Muscle layer of colon (tissue), 2 donors: Measurements from ENCODE around the gene TP53TG5.
"Not testable (repeated sequence)": the region's sequence is repeated elsewhere in the genome, so short reads cannot be mapped to it uniquely, and the experiment has no call there.

Source experiments
- H3K27ac ChIP-seq: one replicate; pipeline ENCODE4 v1.7.0; 2013; ENCODE audit warnings: low read depth, mild to moderate bottlenecking, low read length, moderate library complexity
- H3K27me3 ChIP-seq, 2 donors: one replicate each; pipeline ENCODE4 v1.7.0; 2013; ENCODE audit warnings: low read length in 2 of 2, mild to moderate bottlenecking in 2 of 2; ENCODE audit not compliant: insufficient read depth in 2 of 2, control insufficient read depth in 1 of 2
- H3K36me3 ChIP-seq: one replicate; pipeline ENCODE4 v1.7.0; 2013; ENCODE audit warnings: mild to moderate bottlenecking, low read length; ENCODE audit not compliant: insufficient read depth
- H3K4me1 ChIP-seq: one replicate; pipeline ENCODE4 v1.7.0; 2013; ENCODE audit warnings: mild to moderate bottlenecking, low read length; ENCODE audit not compliant: insufficient read depth
- H3K4me3 ChIP-seq, 2 donors: one replicate each; pipeline ENCODE4 v1.7.0; 2013; ENCODE audit warnings: low read length in 2 of 2, low read depth in 1 of 2, mild to moderate bottlenecking in 1 of 2, moderate library complexity in 1 of 2
- H3K9ac ChIP-seq: one replicate; pipeline ENCODE4 v1.7.0; 2013; ENCODE audit warnings: low read length
- H3K9me3 ChIP-seq: one replicate; pipeline ENCODE4 v1.7.0; 2013; ENCODE audit warnings: mild to moderate bottlenecking, low read length
- donor health status: abdominal sarcoma.
- donor health status: Adenocarcinoma of cecum.

Gene TP53TG5

GRCh38 chr20:45362804-45363610 is 15.1 kb downstream of the TP53TG5 start, which contains the start of gene SYS1:
Gene SYS1 (plus strand): TSS chr20:45363156. CDS start chr20:45363532, 376 bp downstream.
- no peaks in the 10 kb centered on the region for H3K27me3 ChIP-seq
- H3K36me3 ChIP-seq = peaks cover 24% of the 10 kb centered on the region
- peak within 1 kb of the TSS; percentile 79 for H3K27ac ChIP-seq
- peak within 1 kb of the TSS; percentile 48 to 82 for H3K4me3 ChIP-seq
- H3K4me1 ChIP-seq = peaks cover 38% of the 10 kb centered on the region
- no peaks in the 10 kb centered on the region for H3K9me3 ChIP-seq
- peak within 1 kb of the TSS; percentile 56 for H3K9ac ChIP-seq

- Histone ChIP-seq H3K36me3 (peaks cover 11% of the 10 kb centered on the region), H3K4me1 (peaks cover 48% of the 10 kb centered on the region), H3K4me3 (no peak overlapping the region), H3K9me3 (no peaks in the 10 kb centered on the region), H3K27me3 (no peaks in the 10 kb centered on the region), H3K27ac (peak overlapping the region; percentile 4), H3K9ac (no peak overlapping the region)
These were observed 16.3 kb downstream of the TP53TG5 start for GRCh38 chr20:45361793-45362192.

GRCh38 chr20:45359406-45360148 is 18.5 kb downstream of the TP53TG5 start:
- H3K27me3 ChIP-seq = no peaks in the 10 kb centered on the region
- no peak overlapping the region for H3K4me3 ChIP-seq
- H3K4me1 ChIP-seq = peaks cover 43% of the 10 kb centered on the region
- peak overlapping the region; percentile 18 for H3K9ac ChIP-seq
- H3K36me3 ChIP-seq = no peaks in the 10 kb centered on the region
- H3K27ac ChIP-seq = peak overlapping the region; percentile 86
- H3K9me3 ChIP-seq = no peaks in the 10 kb centered on the region

- Histone ChIP-seq H3K9ac (peak overlapping the region; percentile 18), H3K9me3 (no peaks in the 10 kb centered on the region), H3K27ac (peak overlapping the region; percentile 86), H3K4me3 (no peak overlapping the region), H3K4me1 (peaks cover 44% of the 10 kb centered on the region), H3K27me3 (no peaks in the 10 kb centered on the region), H3K36me3 (no peaks in the 10 kb centered on the region)
These were observed 19.1 kb downstream of the TP53TG5 start for GRCh38 chr20:45359069-45359405.

- Histone ChIP-seq H3K4me3 (no peak overlapping the region), H3K9ac (peak overlapping the region; percentile 18), H3K9me3 (no peaks in the 10 kb centered on the region), H3K27ac (peak overlapping the region; percentile 86), H3K27me3 (no peaks in the 10 kb centered on the region), H3K4me1 (peaks cover 44% of the 10 kb centered on the region), H3K36me3 (no peaks in the 10 kb centered on the region)
These were observed 19.6 kb downstream of the TP53TG5 start for GRCh38 chr20:45358282-45359068.

- H3K9me3 ChIP-seq = no peaks in the 10 kb centered on the region
- peak overlapping the region; percentile 2 for H3K9ac ChIP-seq
- H3K27me3 ChIP-seq = no peaks in the 10 kb centered on the region
- H3K4me3 ChIP-seq = no peak overlapping the region
- peak overlapping the region; percentile 64 for H3K27ac ChIP-seq
- peaks cover 44% of the 10 kb centered on the region for H3K4me1 ChIP-seq
- no peaks in the 10 kb centered on the region for H3K36me3 ChIP-seq
These were observed 22.7 kb downstream of the TP53TG5 start for GRCh38 chr20:45355209-45356084.

- H3K27me3 ChIP-seq = no peaks in the 10 kb centered on the region
- H3K27ac ChIP-seq = peak overlapping the region; percentile 64
- H3K9ac ChIP-seq = no peak overlapping the region
These were observed 23.5 kb downstream of the TP53TG5 start for GRCh38 chr20:45354423-45355208.

GRCh38 chr20:45353746-45354145 is 24.4 kb downstream of the TP53TG5 start:
- Histone ChIP-seq H3K27me3 (no peaks in the 10 kb centered on the region), H3K9me3 (no peaks in the 10 kb centered on the region), H3K36me3 (no peaks in the 10 kb centered on the region), H3K4me3 (no peak overlapping the region), H3K9ac (no peak overlapping the region), H3K27ac (no peak overlapping the region), H3K4me1 (peaks cover 34% of the 10 kb centered on the region)

More at GRCh38 chr20:45354423-45355208, 23.5 kb downstream of the TP53TG5 start:
- Histone ChIP-seq H3K4me1 (peaks cover 39% of the 10 kb centered on the region), H3K36me3 (no peaks in the 10 kb centered on the region), H3K9me3 (no peaks in the 10 kb centered on the region), H3K4me3 (no peak overlapping the region)

GRCh38 chr20:45352729-45353128 is 25.4 kb downstream of the TP53TG5 start:
- Histone ChIP-seq H3K36me3 (no peaks in the 10 kb centered on the region), H3K9ac (no peak overlapping the region), H3K9me3 (no peaks in the 10 kb centered on the region), H3K27ac (no peak overlapping the region), H3K27me3 (no peaks in the 10 kb centered on the region), H3K4me3 (no peak overlapping the region), H3K4me1 (peaks cover 27% of the 10 kb centered on the region)

GRCh38 chr20:45350795-45351194 is 27.3 kb downstream of the TP53TG5 start:
- not testable (repeated sequence) for H3K36me3 ChIP-seq, H3K27me3 ChIP-seq, H3K9ac ChIP-seq, H3K4me3 ChIP-seq, H3K9me3 ChIP-seq, H3K27ac ChIP-seq
- peaks cover 29% of the 10 kb centered on the region for H3K4me1 ChIP-seq
